Measurements from ENCODE around the gene TAX1BP3. TPM values are rescaled to one million over a fixed set of nuclear protein-coding genes. Genes with fewer than 3 reads are reported as not detected.
A peak's percentile ranks its signal among the peaks of the same experiment; 100 is the strongest.

Gene TAX1BP3
- total and polyA plus RNA-seq, 9 of the 15 experiments (the other 6 are each of a cell fraction or from before 2014, with no cell fraction given), result 0.99 to 14.5 (median 6.2) TPM

DNA sequence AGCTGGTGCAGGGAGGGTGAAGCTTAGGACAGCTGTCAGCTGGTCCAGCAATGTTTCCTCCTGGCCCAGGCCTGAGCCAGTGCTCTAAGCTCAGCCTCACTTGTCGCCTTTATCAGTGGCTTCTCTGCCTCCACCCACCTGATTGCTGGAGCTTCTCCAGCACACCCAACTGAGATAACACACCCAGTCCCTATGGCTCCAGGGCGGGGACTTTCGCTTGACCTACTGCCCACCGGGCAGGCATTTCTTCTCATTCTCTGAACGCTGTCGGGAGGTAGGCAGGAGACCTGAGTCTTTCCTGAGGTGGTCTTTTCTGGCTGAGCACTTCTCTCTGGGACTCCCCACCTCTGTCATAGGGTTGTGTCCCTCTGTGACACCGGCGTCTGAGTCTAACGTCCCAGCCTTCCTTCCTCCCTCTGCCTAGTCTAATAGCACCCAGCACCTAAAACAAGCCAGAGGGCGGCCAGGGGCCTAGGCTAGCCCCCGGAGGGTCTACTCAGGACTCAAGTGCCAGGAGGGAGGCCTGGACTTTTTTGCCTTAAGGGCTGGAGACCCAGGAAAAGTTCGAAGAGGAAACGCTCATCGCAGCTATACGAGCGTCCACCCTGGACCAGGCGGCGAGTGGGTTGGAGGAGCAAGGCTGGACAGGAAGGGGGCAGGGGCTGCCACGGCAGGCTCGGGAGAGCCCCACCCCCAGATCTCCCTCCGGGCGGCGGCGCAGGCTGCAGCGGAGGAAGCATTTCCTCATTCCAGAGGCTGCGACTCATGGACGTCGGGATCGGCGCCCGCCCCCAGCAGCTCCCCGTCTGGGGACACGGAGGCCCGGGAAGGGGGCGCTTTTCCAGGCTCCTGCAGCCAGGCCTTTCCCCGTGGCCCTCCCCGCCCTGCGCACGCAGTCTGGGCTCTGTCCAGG is 756 bp downstream of the TAX1BP3 start (continued):
- TF ChIP-seq ELK1 (CRISPR knock-in tag; IDR thresholded peaks at IDR 0.05) (no peak), ZNF778 (CRISPR knock-in tag; IDR thresholded peaks at IDR 0.05) (no peak), HLTF (IDR thresholded peaks at IDR 0.05) (no peak), SRF (CRISPR knock-in tag; IDR thresholded peaks at IDR 0.05) (peak in 1 of 2 experiments; percentile 82; a peak in 1 of 4 replicates), MECOM (CRISPR knock-in tag; IDR thresholded peaks at IDR 0.05) (no peak), RBM25 (IDR thresholded peaks at IDR 0.05; ENCODE audit: low read depth, low read length, severe bottlenecking) (no peak), SMAD3 (CRISPR knock-in tag; conservative IDR thresholded peaks at IDR 0.05) (no peak), FOXJ2 (tag; IDR thresholded peaks at IDR 0.05) (no peak), PYGO2 (tag; IDR thresholded peaks at IDR 0.05) (no peak), ATF4 (CRISPR knock-in tag; IDR thresholded peaks at IDR 0.05) (no peak), TEAD4 (IDR thresholded peaks at IDR 0.05; ENCODE audit: low read length) (peak; percentile 40; the same call in 1 of the 2 replicates), TEAD4 (CRISPR knock-in tag; IDR thresholded peaks at IDR 0.05; ENCODE audit: borderline replicate concordance) (no peak), GATAD2B (IDR thresholded peaks at IDR 0.05; ENCODE audit: borderline replicate concordance) (no peak), ZSCAN29 (IDR thresholded peaks at IDR 0.05) (no peak), LCOR (CRISPR knock-in tag; IDR thresholded peaks at IDR 0.05) (0 out of 2 replicates have a peak, but pooled peaks have one; percentile 21), ZNF134 (CRISPR knock-in tag; conservative IDR thresholded peaks at IDR 0.05) (no peak), IRF9 (tag; IDR thresholded peaks at IDR 0.05) (no peak), ZBTB49 (CRISPR knock-in tag; IDR thresholded peaks at IDR 0.05; ENCODE audit: borderline replicate concordance) (no peak), ZNF766 (CRISPR knock-in tag; conservative IDR thresholded peaks at IDR 0.05) (no peak), PHB2 (IDR thresholded peaks at IDR 0.05; ENCODE audit: low read depth) (no peak)
- TF ChIP-seq, protein P1, sequence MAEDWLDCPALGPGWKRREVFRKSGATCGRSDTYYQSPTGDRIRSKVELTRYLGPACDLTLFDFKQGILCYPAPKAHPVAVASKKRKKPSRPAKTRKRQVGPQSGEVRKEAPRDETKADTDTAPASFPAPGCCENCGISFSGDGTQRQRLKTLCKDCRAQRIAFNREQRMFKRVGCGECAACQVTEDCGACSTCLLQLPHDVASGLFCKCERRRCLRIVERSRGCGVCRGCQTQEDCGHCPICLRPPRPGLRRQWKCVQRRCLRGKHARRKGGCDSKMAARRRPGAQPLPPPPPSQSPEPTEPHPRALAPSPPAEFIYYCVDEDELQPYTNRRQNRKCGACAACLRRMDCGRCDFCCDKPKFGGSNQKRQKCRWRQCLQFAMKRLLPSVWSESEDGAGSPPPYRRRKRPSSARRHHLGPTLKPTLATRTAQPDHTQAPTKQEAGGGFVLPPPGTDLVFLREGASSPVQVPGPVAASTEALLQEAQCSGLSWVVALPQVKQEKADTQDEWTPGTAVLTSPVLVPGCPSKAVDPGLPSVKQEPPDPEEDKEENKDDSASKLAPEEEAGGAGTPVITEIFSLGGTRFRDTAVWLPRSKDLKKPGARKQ (CRISPR knock-in tag; IDR thresholded peaks at IDR 0.05), result no peak

Data from K562 (cell line).